Spleen (tissue), 7 donors: ENCODE results near the gene PARD3B.

ENCODE experiments used
- CTCF ChIP-seq, 11 experiments: fragments of 200-600 bp in 7 of 11; fragments of 450-650 bp in 4 of 11; sonication (generic) in 4 of 11; IDR thresholded peaks in 8 of 11; conservative IDR thresholded peaks in 3 of 11; 1 replicate in 7 of 11; 2 replicates in 4 of 11; pipeline versions ENCODE4 v1.4.0 to v1.8.0; 2016 to 2021; ENCODE audit warnings: antibody characterized with exemption in 11 of 11, inconsistent platforms in 4 of 11, mild to moderate bottlenecking in 1 of 11
- POLR2A ChIP-seq, 3 donors: fragments of 450-650 bp; IDR thresholded peaks; one replicate each; pipeline ENCODE4 v1.5.1; 2017; ENCODE audit warnings: antibody characterized with exemption in 3 of 3, mild to moderate bottlenecking in 1 of 3
- POLR2AphosphoS5 ChIP-seq, 3 donors: sonication (generic); formaldehyde crosslinking; IDR thresholded peaks; one replicate each; pipeline ENCODE4 v1.5.1; 2017; ENCODE audit warnings: antibody characterized with exemption in 3 of 3
- donor health status: DM: no; HTN: no; CAD: no; lungs with moderate emphysema.
- donor health status: DM: no; HTN: no; CAD: no.
- donor health status: DM: no; HTN: no; CAD: no.

GRCh38 chr2:205510345-205510744, 965.1 kb downstream of the PARD3B start:
- no peak for TF ChIP-seq CTCF (IDR thresholded peaks at IDR 0.05 in 8 of 11, conservative IDR thresholded peaks at IDR 0.05 in 3 of 11)
- no peak for TF ChIP-seq POLR2A (IDR thresholded peaks at IDR 0.05)
- no peak for TF ChIP-seq POLR2AphosphoS5 (IDR thresholded peaks at IDR 0.05)
